Glutamatergic neuron (in vitro differentiated cells): ENCODE data around the gene LYST. TPM values are rescaled to one million over a fixed set of nuclear protein-coding genes. Genes with fewer than 3 reads are reported as not detected.

ENCODE experiments used
- DNase-seq: peaks from one replicate; pipeline ENCODE4 v3.0.0; 2022
- H3K27ac Mint-ChIP-seq: one replicate; pipeline ENCODE4 v1.8.0; 2020; ENCODE audit warnings: mild to moderate bottlenecking, mixed read lengths, inconsistent platforms; ENCODE audit not compliant: unreplicated experiment
- H3K27me3 Mint-ChIP-seq: one replicate; pipeline ENCODE4 v1.8.0; 2020; ENCODE audit warnings: mild to moderate bottlenecking, moderate library complexity, mixed read lengths, inconsistent platforms; ENCODE audit not compliant: unreplicated experiment
- H3K36me3 Mint-ChIP-seq: one replicate; pipeline ENCODE4 v1.8.0; 2020; ENCODE audit warnings: mild to moderate bottlenecking, mixed read lengths, inconsistent platforms; ENCODE audit not compliant: unreplicated experiment
- H3K4me1 Mint-ChIP-seq: one replicate; pipeline ENCODE4 v1.8.0; 2020; ENCODE audit warnings: mild to moderate bottlenecking, low read depth, mixed read lengths, inconsistent platforms; ENCODE audit not compliant: unreplicated experiment
- H3K4me3 Mint-ChIP-seq: one replicate; pipeline ENCODE4 v1.8.0; 2020; ENCODE audit warnings: mild to moderate bottlenecking, mixed read lengths, inconsistent platforms; ENCODE audit not compliant: unreplicated experiment
- H3K9me3 Mint-ChIP-seq: one replicate; pipeline ENCODE4 v1.8.0; 2020; ENCODE audit warnings: mild to moderate bottlenecking, moderate library complexity, mixed read lengths, inconsistent platforms; ENCODE audit not compliant: unreplicated experiment
- total RNA-seq: library from RNA; stranded (reverse); fragmentation: NEBNext Ultra II Directional; extraction: Animal tissue kit (Norgen Biotek cat#: 25700); gene quantifications from one replicate; pipeline ENCODE4 v1.2.1, GENCODE V29; 2021; ENCODE audit not compliant: unreplicated experiment
- TF ChIP-seq, protein P1 (sequence below): fragments of 200-600 bp; sonication (generic); IDR thresholded peaks from one replicate; pipeline ENCODE4 v1.5.0; 2021; ENCODE audit not compliant: partially characterized antibody, unreplicated experiment

Gene LYST
- total RNA-seq, 1 donor from 2014 or later, result 33.6 TPM

DNA sequence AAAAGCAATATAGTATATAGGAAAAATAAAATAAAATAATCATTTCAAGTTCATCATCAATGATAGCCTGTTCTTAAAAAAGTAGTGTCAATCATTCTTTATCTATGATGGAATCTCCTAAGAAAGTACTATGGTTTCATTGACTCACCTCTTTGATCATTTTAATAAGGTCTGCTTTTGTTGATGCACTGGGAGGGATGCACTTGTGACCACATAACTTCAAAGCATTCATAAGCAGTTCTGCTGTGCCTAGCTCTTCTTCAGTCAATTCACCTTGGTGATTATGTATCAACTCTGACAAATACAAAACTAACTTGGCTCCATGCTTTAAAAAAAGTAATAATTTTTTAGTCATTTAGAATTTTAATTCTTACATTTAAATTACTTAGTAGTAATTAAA lies 132.4 kb downstream of the LYST start:
- Mint-ChIP-seq H3K27ac (no peak overlapping the region), H3K4me1 (no peaks in the 10 kb centered on the region), H3K4me3 (no peak overlapping the region), H3K9me3 (no peaks in the 10 kb centered on the region), H3K36me3 (no peaks in the 10 kb centered on the region), H3K27me3 (no peaks in the 10 kb centered on the region)
- TF ChIP-seq, protein P1, sequence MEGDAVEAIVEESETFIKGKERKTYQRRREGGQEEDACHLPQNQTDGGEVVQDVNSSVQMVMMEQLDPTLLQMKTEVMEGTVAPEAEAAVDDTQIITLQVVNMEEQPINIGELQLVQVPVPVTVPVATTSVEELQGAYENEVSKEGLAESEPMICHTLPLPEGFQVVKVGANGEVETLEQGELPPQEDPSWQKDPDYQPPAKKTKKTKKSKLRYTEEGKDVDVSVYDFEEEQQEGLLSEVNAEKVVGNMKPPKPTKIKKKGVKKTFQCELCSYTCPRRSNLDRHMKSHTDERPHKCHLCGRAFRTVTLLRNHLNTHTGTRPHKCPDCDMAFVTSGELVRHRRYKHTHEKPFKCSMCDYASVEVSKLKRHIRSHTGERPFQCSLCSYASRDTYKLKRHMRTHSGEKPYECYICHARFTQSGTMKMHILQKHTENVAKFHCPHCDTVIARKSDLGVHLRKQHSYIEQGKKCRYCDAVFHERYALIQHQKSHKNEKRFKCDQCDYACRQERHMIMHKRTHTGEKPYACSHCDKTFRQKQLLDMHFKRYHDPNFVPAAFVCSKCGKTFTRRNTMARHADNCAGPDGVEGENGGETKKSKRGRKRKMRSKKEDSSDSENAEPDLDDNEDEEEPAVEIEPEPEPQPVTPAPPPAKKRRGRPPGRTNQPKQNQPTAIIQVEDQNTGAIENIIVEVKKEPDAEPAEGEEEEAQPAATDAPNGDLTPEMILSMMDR, result no peak
- no peak for DNase-seq

- DNase-seq, result no peak
- Mint-ChIP-seq H3K4me1 (no peaks in the 10 kb centered on the region), H3K9me3 (no peaks in the 10 kb centered on the region), H3K36me3 (no peaks in the 10 kb centered on the region), H3K4me3 (no peak overlapping the region), H3K27me3 (no peaks in the 10 kb centered on the region), H3K27ac (no peak overlapping the region)
- TF ChIP-seq, protein P1, result no peak
These were observed 136.7 kb downstream of the LYST start for GRCh38 chr1:235730007-235730406.

GRCh38 chr1:235726557-235726956 lies 140.1 kb downstream of the LYST start:
- no peaks in the 10 kb centered on the region for H3K27me3 Mint-ChIP-seq
- H3K9me3 Mint-ChIP-seq, result no peaks in the 10 kb centered on the region
- TF ChIP-seq, protein P1, result no peak
- H3K4me1 Mint-ChIP-seq, result no peaks in the 10 kb centered on the region
- no peak overlapping the region for H3K27ac Mint-ChIP-seq
- DNase-seq, result no peak
- H3K36me3 Mint-ChIP-seq, result no peaks in the 10 kb centered on the region
- no peak overlapping the region for H3K4me3 Mint-ChIP-seq

- Mint-ChIP-seq H3K4me3 (no peak overlapping the region), H3K27me3 (no peaks in the 10 kb centered on the region), H3K4me1 (no peaks in the 10 kb centered on the region), H3K27ac (no peak overlapping the region), H3K9me3 (no peaks in the 10 kb centered on the region), H3K36me3 (no peaks in the 10 kb centered on the region)
- TF ChIP-seq, protein P1, result no peak
- DNase-seq, result no peak
These were observed 141.3 kb downstream of the LYST start for GRCh38 chr1:235725434-235725833.

DNA sequence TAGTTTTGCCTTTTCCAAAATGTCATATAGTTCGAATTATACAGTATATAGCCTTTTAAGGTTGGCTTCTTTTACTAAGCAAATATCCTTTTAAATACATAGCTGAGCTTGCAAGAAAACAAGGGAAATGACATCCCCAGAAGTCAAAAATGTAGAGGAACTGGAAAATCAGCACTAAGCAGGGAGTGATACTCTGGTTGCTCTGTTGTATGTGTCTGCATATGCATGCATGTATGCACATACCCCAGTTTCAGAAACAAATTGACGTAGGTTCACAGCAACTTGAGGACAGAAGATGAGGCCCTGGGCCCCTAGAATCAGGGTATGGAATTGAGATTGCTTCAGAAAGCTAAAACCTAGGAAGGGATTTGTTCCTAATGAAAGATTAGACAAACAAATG lies 142.0 kb downstream of the LYST start:
- H3K36me3 Mint-ChIP-seq, result no peaks in the 10 kb centered on the region
- no peak for DNase-seq
- no peaks in the 10 kb centered on the region for H3K9me3 Mint-ChIP-seq
- no peak overlapping the region for H3K4me3 Mint-ChIP-seq
- no peaks in the 10 kb centered on the region for H3K27me3 Mint-ChIP-seq
- no peaks in the 10 kb centered on the region for H3K4me1 Mint-ChIP-seq
- TF ChIP-seq, protein P1, result no peak
- no peak overlapping the region for H3K27ac Mint-ChIP-seq
